Neural progenitor cell (in vitro differentiated cells): Measurements from ENCODE around the gene STAT5B. TPM values are rescaled to one million over a fixed set of nuclear protein-coding genes. Genes with fewer than 3 reads are reported as not detected.

Source experiments
- DNase-seq: peaks from one replicate; pipeline ENCODE4 v3.0.0-alpha.2; 2016; ENCODE audit warnings: low spot score
- H2AFZ ChIP-seq: fragments of 200-600 bp; sonication (generic); replicated peaks from 2 replicates; pipeline ENCODE4 v1.6.1; 2016; ENCODE audit warnings: antibody characterized with exemption
- H3F3A ChIP-seq: fragments of 200-600 bp; sonication (generic); 2 replicates; pipeline ENCODE4 v1.6.1; 2016; ENCODE audit warnings: antibody characterized with exemption, low read depth
- H3K27ac ChIP-seq: fragments of 200-600 bp; sonication (generic); 2 replicates; pipeline ENCODE4 v1.5.1; 2016; ENCODE audit warnings: mild to moderate bottlenecking
- H3K27me3 ChIP-seq: fragments of 200-600 bp; sonication (generic); 2 replicates; pipeline ENCODE4 v1.6.1; 2016; ENCODE audit warnings: mild to moderate bottlenecking, moderate library complexity
- H3K36me3 ChIP-seq: fragments of 200-600 bp; sonication (generic); 2 replicates; pipeline ENCODE4 v1.5.1; 2016
- H3K4me1 ChIP-seq: fragments of 200-600 bp; sonication (generic); 2 replicates; pipeline ENCODE4 v1.6.1; 2016; ENCODE audit warnings: mixed run types
- H3K4me2 ChIP-seq: fragments of 200-600 bp; sonication (generic); 2 replicates; pipeline ENCODE4 v1.6.1; 2016
- H3K4me3 ChIP-seq: fragments of 200-600 bp; sonication (generic); 2 replicates; pipeline ENCODE4 v1.5.1; 2016
- H3K79me2 ChIP-seq: fragments of 200-600 bp; sonication (generic); 2 replicates; pipeline ENCODE4 v1.6.1; 2016; ENCODE audit warnings: low read depth
- H3K9ac ChIP-seq: fragments of 200-600 bp; sonication (generic); 2 replicates; pipeline ENCODE4 v1.6.1; 2016
- H3K9me3 ChIP-seq: fragments of 200-600 bp; sonication (generic); 2 replicates; pipeline ENCODE4 v1.5.1; 2016; ENCODE audit warnings: low read depth
- H4K20me1 ChIP-seq: fragments of 200-600 bp; sonication (generic); 2 replicates; pipeline ENCODE4 v1.6.1; 2016; ENCODE audit warnings: low read depth
- H3K27ac Mint-ChIP-seq: 3 replicates; pipeline ENCODE4 v1.8.0; 2021; ENCODE audit warnings: mixed read lengths
- H3K27me3 Mint-ChIP-seq: 2 replicates; pipeline ENCODE4 v1.8.0; 2022; ENCODE audit warnings: low read depth, mild to moderate bottlenecking, inconsistent platforms, moderate library complexity, mixed read lengths; ENCODE audit not compliant: insufficient read depth
- H3K36me3 Mint-ChIP-seq: 3 replicates; pipeline ENCODE4 v1.8.0; 2021; ENCODE audit warnings: mixed read lengths
- H3K4me1 Mint-ChIP-seq: 3 replicates; pipeline ENCODE4 v1.8.0; 2021; ENCODE audit warnings: mixed read lengths
- H3K4me3 Mint-ChIP-seq: 3 replicates; pipeline ENCODE4 v1.8.0; 2021; ENCODE audit warnings: mild to moderate bottlenecking, moderate library complexity, mixed read lengths
- H3K9me3 Mint-ChIP-seq: 3 replicates; pipeline ENCODE4 v1.8.0; 2020; ENCODE audit warnings: mixed read lengths
- EZH2 ChIP-seq: fragments of 200-600 bp; sonication (generic); IDR thresholded peaks from 2 replicates; pipeline ENCODE4 v1.6.1; 2017; ENCODE audit warnings: antibody characterized with exemption, mild to moderate bottlenecking, moderate library complexity
- EZH2phosphoT487 ChIP-seq: fragments of 200-600 bp; sonication (generic); IDR thresholded peaks from 2 replicates; pipeline ENCODE4 v1.6.1; 2017; ENCODE audit warnings: antibody characterized with exemption
- total RNA-seq: library from RNA; depleted of rRNA; stranded (reverse); fragments of >200 nt; gene quantifications from 2 replicates; pipeline ENCODE4 v1.2.3, GENCODE V29; 2015; ENCODE audit warnings: low replicate concordance
- TF ChIP-seq, protein P1 (sequence below): fragments of 200-600 bp; sonication (generic); IDR thresholded peaks from 2 replicates; pipeline ENCODE4 v1.5.1; 2017; ENCODE audit warnings: antibody characterized with exemption, mild to moderate bottlenecking

Gene STAT5B
- total RNA-seq, 1 donor from 2014 or later = 96.4 TPM

DNA sequence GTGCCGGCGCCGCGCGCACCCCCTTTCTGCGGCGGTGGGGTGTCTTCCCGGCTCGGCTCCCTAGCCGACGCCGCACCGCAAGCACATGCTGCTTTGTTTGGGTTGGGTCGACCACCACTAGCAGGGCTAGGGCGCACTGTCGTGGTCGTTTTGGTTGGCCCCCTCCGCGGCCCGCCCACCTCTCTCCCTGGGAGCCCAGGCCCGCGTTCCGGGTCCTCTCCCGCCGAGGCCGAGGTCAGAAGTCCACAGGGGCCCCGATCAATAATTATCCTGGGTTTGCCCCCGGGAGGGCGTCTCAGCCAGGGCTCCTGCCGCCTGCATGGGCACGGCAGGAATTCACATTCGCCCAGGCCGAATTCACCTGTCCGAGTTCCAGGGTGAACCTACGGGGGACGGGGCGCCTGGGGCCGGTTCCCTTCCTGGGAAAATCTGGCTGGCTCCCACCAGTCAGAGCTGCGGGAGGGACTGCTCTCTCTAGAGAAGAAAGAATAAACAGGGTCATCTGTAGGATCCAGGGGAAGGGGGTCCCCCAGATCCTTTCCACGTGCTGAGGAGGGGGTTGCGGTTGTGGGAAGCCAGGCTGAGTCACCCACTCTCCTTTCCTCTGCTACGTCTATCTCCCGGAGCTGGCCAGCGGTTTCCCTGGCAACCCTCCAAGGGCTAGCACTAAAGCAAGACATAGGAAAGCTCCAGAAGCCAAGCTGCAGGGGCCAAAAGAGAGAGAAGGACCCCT lies 584 bp upstream of the STAT5B start:
- H3K4me1 Mint-ChIP-seq = peaks cover 42% of the 10 kb centered on the region

DNA sequence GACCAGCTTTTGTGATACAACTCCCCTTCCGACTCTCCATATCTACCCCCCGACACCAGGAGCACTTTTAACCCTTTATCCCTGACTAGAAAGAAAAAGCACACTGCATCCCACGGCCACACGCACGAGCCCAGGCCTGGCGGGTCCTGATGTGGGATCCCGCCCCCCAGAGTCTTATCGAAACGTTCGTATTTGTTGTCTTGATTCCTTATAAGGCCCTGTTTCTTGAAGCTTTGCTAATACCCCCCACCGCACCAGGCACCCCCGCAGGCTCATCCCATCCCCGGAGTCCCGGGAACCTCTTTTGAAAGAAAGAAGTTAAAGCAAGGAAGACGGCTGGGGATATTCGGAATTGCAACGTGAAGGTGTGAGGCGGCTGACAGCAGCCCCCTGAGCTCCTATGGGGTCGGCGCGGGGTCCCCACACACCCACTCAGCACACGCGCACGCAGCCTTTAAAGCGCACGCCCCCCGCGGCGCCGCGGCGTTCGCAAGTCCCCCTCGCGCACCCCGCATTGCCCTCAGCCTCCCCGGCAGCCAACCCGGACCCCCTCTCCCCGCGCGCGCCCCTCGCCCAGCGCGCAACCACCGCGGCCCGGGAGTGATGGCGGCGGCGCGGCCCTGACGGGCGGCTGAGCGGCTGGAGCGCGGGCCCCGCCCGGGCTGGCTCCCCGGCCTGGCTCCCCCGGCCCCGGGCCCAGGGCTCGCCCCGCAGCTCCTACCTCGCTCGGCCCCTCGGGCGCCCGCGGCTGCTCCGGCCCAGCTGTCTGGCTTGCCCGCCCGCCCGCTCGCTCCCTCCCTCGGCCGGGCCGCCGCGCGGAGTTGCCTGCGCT lies 448 bp downstream of the STAT5B start:
- Histone ChIP-seq H3F3A (peaks cover 33% of the 10 kb centered on the region), H2AFZ (peak overlapping the region; percentile 52), H4K20me1 (peaks cover 41% of the 10 kb centered on the region), H3K79me2 (peaks cover 50% of the 10 kb centered on the region), H3K9ac (peak overlapping the region; percentile 56), H3K36me3 (no peaks in the 10 kb centered on the region), H3K27me3 (no peaks in the 10 kb centered on the region), H3K9me3 (no peaks in the 10 kb centered on the region), H3K4me2 (peak overlapping the region; percentile 99), H3K27ac (peak overlapping the region; percentile 43), H3K4me3 (peak overlapping the region; percentile 90), H3K4me1 (peaks cover 30% of the 10 kb centered on the region)
- DNase-seq = peak; percentile 67
- TF ChIP-seq EZH2 (no peak), EZH2phosphoT487 (no peak)
- TF ChIP-seq, protein P1, sequence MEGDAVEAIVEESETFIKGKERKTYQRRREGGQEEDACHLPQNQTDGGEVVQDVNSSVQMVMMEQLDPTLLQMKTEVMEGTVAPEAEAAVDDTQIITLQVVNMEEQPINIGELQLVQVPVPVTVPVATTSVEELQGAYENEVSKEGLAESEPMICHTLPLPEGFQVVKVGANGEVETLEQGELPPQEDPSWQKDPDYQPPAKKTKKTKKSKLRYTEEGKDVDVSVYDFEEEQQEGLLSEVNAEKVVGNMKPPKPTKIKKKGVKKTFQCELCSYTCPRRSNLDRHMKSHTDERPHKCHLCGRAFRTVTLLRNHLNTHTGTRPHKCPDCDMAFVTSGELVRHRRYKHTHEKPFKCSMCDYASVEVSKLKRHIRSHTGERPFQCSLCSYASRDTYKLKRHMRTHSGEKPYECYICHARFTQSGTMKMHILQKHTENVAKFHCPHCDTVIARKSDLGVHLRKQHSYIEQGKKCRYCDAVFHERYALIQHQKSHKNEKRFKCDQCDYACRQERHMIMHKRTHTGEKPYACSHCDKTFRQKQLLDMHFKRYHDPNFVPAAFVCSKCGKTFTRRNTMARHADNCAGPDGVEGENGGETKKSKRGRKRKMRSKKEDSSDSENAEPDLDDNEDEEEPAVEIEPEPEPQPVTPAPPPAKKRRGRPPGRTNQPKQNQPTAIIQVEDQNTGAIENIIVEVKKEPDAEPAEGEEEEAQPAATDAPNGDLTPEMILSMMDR = peak; percentile 6
- Mint-ChIP-seq H3K4me1 (peaks cover 35% of the 10 kb centered on the region), H3K36me3 (no peaks in the 10 kb centered on the region), H3K27ac (peak overlapping the region; percentile 96), H3K9me3 (no peaks in the 10 kb centered on the region), H3K27me3 (peaks cover 5% of the 10 kb centered on the region), H3K4me3 (peak overlapping the region; percentile 94)

More for the DNA sequence above, 584 bp upstream of the STAT5B start:
- Histone ChIP-seq H4K20me1 (peaks cover 30% of the 10 kb centered on the region), H3K27me3 (no peaks in the 10 kb centered on the region), H3K4me2 (peak overlapping the region; percentile 99), H3K36me3 (no peaks in the 10 kb centered on the region), H2AFZ (peak overlapping the region; percentile 80), H3K9me3 (no peaks in the 10 kb centered on the region), H3K4me3 (peak overlapping the region; percentile 90), H3K27ac (no peak overlapping the region), H3K9ac (no peak overlapping the region), H3K4me1 (peaks cover 37% of the 10 kb centered on the region), H3F3A (peaks cover 33% of the 10 kb centered on the region), H3K79me2 (peaks cover 39% of the 10 kb centered on the region)
- peak; percentile 58 for DNase-seq
- Mint-ChIP-seq H3K27me3 (peaks cover 5% of the 10 kb centered on the region), H3K36me3 (no peaks in the 10 kb centered on the region), H3K4me3 (peak overlapping the region; percentile 85), H3K27ac (peak overlapping the region; percentile 59), H3K9me3 (no peaks in the 10 kb centered on the region)
- no peak for TF ChIP-seq EZH2

DNA sequence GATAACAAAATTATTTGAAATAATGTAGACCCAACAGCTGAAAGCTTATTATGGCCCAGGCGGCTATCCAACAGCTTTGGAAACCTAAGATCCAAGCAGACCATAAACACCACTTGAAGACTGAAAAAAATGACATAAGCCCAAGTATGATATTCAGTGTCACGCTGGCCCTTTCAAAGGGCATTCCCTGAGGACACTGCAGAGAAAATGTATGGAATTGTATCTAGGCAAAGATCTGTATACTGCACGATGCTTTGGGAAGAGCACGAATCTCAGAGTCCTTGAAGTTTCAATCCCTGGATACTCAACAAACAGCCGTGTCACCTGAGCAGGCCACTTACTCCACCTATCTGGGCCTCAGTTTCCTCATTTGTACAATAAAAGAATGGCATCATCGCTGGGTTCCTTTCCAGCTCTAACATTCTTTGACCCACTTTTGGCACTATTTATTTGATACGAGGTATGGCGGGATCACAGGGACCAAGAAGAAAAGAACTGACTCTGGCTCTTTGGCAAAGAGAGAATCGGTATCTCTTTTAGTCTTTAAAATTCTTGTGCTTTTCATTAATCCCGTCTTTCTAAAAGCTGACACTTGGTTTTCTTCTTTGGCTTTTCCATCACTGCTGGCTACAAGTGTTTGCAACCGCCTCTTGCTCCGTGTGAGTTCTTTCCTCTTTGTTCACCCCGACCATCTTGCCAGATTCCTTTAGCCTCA lies 1.2 kb downstream of the STAT5B start:
- Histone ChIP-seq H2AFZ (peak overlapping the region; percentile 52), H3K27me3 (no peaks in the 10 kb centered on the region), H3K36me3 (no peaks in the 10 kb centered on the region), H3K4me1 (peaks cover 30% of the 10 kb centered on the region), H3K4me2 (peak overlapping the region; percentile 99), H4K20me1 (peaks cover 48% of the 10 kb centered on the region), H3K79me2 (peaks cover 58% of the 10 kb centered on the region), H3F3A (peaks cover 33% of the 10 kb centered on the region), H3K27ac (peak overlapping the region; percentile 43), H3K4me3 (peak overlapping the region; percentile 90), H3K9ac (peak overlapping the region; percentile 56), H3K9me3 (no peaks in the 10 kb centered on the region)
- Mint-ChIP-seq H3K4me1 (peaks cover 35% of the 10 kb centered on the region), H3K9me3 (no peaks in the 10 kb centered on the region), H3K27ac (peak overlapping the region; percentile 96), H3K27me3 (peaks cover 5% of the 10 kb centered on the region), H3K4me3 (peak overlapping the region; percentile 94), H3K36me3 (peaks cover 2% of the 10 kb centered on the region)
- no peak for DNase-seq
- TF ChIP-seq EZH2 (no peak), EZH2phosphoT487 (no peak)
- TF ChIP-seq, protein P1 = no peak
